T-helper 1 cell treated with Interleukin-12 subunit alpha and Interleukin-12 subunit beta and Interleukin-4 antibody, amounts not matched to agents 30 μg/mL and 1 μg/mL, for 36 hours (primary cell): ENCODE measurements around the gene CDK14.

Experiments
- H3K27ac Mint-ChIP-seq: one replicate; pipeline ENCODE4 v1.8.0; 2021; ENCODE audit warnings: mild to moderate bottlenecking, mixed read lengths
- H3K27me3 Mint-ChIP-seq: one replicate; pipeline ENCODE4 v1.8.0; 2021; ENCODE audit warnings: low read depth, mixed read lengths
- H3K36me3 Mint-ChIP-seq: one replicate; pipeline ENCODE4 v1.8.0; 2021; ENCODE audit warnings: low read depth, mixed read lengths
- H3K4me1 Mint-ChIP-seq: one replicate; pipeline ENCODE4 v1.8.0; 2021; ENCODE audit warnings: low read depth, mixed read lengths
- H3K4me3 Mint-ChIP-seq: one replicate; pipeline ENCODE4 v1.8.0; 2021; ENCODE audit warnings: mild to moderate bottlenecking, moderate library complexity, mixed read lengths
- H3K9me3 Mint-ChIP-seq: one replicate; pipeline ENCODE4 v1.8.0; 2021; ENCODE audit warnings: mixed read lengths

Gene CDK14

GRCh38 chr7:90607196-90607595 is 11.1 kb downstream of the CDK14 start:
- Mint-ChIP-seq H3K27ac (no peak overlapping the region), H3K36me3 (no peaks in the 10 kb centered on the region), H3K9me3 (no peaks in the 10 kb centered on the region), H3K4me1 (no peaks in the 10 kb centered on the region), H3K27me3 (no peaks in the 10 kb centered on the region), H3K4me3 (no peak overlapping the region)

GRCh38 chr7:90610105-90610504 is 14.0 kb downstream of the CDK14 start:
- no peak overlapping the region for H3K4me3 Mint-ChIP-seq
- H3K9me3 Mint-ChIP-seq = no peaks in the 10 kb centered on the region
- H3K27ac Mint-ChIP-seq = no peak overlapping the region
- H3K27me3 Mint-ChIP-seq = no peaks in the 10 kb centered on the region
- no peaks in the 10 kb centered on the region for H3K36me3 Mint-ChIP-seq
- H3K4me1 Mint-ChIP-seq = peaks cover 3% of the 10 kb centered on the region

- Mint-ChIP-seq H3K27ac (no peak overlapping the region), H3K4me1 (peaks cover 3% of the 10 kb centered on the region), H3K4me3 (no peak overlapping the region), H3K36me3 (no peaks in the 10 kb centered on the region), H3K27me3 (no peaks in the 10 kb centered on the region), H3K9me3 (no peaks in the 10 kb centered on the region)
Measured at GRCh38 chr7:90611115-90611514, 15.0 kb downstream of the CDK14 start.

- Mint-ChIP-seq H3K27ac (no peak overlapping the region), H3K27me3 (no peaks in the 10 kb centered on the region), H3K9me3 (no peaks in the 10 kb centered on the region), H3K36me3 (no peaks in the 10 kb centered on the region), H3K4me1 (peaks cover 3% of the 10 kb centered on the region), H3K4me3 (no peak overlapping the region)
Measured at GRCh38 chr7:90613088-90613498, 17.0 kb downstream of the CDK14 start.

GRCh38 chr7:90617442-90617841 is 21.3 kb downstream of the CDK14 start:
- no peak overlapping the region for H3K4me3 Mint-ChIP-seq
- no peak overlapping the region for H3K27ac Mint-ChIP-seq
- H3K27me3 Mint-ChIP-seq = no peaks in the 10 kb centered on the region
- no peaks in the 10 kb centered on the region for H3K9me3 Mint-ChIP-seq
- peaks cover 3% of the 10 kb centered on the region for H3K4me1 Mint-ChIP-seq
- no peaks in the 10 kb centered on the region for H3K36me3 Mint-ChIP-seq

- no peaks in the 10 kb centered on the region for H3K4me1 Mint-ChIP-seq
- H3K4me3 Mint-ChIP-seq = no peak overlapping the region
- H3K27me3 Mint-ChIP-seq = no peaks in the 10 kb centered on the region
- no peak overlapping the region for H3K27ac Mint-ChIP-seq
- H3K36me3 Mint-ChIP-seq = no peaks in the 10 kb centered on the region
- no peaks in the 10 kb centered on the region for H3K9me3 Mint-ChIP-seq
Measured at GRCh38 chr7:90618876-90619275, 22.8 kb downstream of the CDK14 start.

GRCh38 chr7:90621125-90621746 is 25.1 kb downstream of the CDK14 start:
- Mint-ChIP-seq H3K4me3 (no peak overlapping the region), H3K27me3 (no peaks in the 10 kb centered on the region), H3K36me3 (no peaks in the 10 kb centered on the region), H3K9me3 (no peaks in the 10 kb centered on the region), H3K27ac (no peak overlapping the region), H3K4me1 (no peaks in the 10 kb centered on the region)

- H3K36me3 Mint-ChIP-seq = no peaks in the 10 kb centered on the region
- no peaks in the 10 kb centered on the region for H3K4me1 Mint-ChIP-seq
- H3K4me3 Mint-ChIP-seq = no peak overlapping the region
- no peaks in the 10 kb centered on the region for H3K27me3 Mint-ChIP-seq
- no peak overlapping the region for H3K27ac Mint-ChIP-seq
- H3K9me3 Mint-ChIP-seq = no peaks in the 10 kb centered on the region
Measured at GRCh38 chr7:90621747-90622140, 25.6 kb downstream of the CDK14 start.

GRCh38 chr7:90622670-90623069 is 26.5 kb downstream of the CDK14 start:
- H3K4me3 Mint-ChIP-seq = no peak overlapping the region
- no peaks in the 10 kb centered on the region for H3K27me3 Mint-ChIP-seq
- no peaks in the 10 kb centered on the region for H3K4me1 Mint-ChIP-seq
- H3K9me3 Mint-ChIP-seq = no peaks in the 10 kb centered on the region
- H3K27ac Mint-ChIP-seq = no peak overlapping the region
- H3K36me3 Mint-ChIP-seq = no peaks in the 10 kb centered on the region

- Mint-ChIP-seq H3K4me1 (no peaks in the 10 kb centered on the region), H3K36me3 (no peaks in the 10 kb centered on the region), H3K4me3 (no peak overlapping the region), H3K27me3 (no peaks in the 10 kb centered on the region), H3K9me3 (no peaks in the 10 kb centered on the region), H3K27ac (no peak overlapping the region)
Measured at GRCh38 chr7:90624225-90624911, 28.2 kb downstream of the CDK14 start.

- no peaks in the 10 kb centered on the region for H3K36me3 Mint-ChIP-seq
- no peaks in the 10 kb centered on the region for H3K27me3 Mint-ChIP-seq
- no peaks in the 10 kb centered on the region for H3K9me3 Mint-ChIP-seq
- no peak overlapping the region for H3K4me3 Mint-ChIP-seq
- no peak overlapping the region for H3K27ac Mint-ChIP-seq
- H3K4me1 Mint-ChIP-seq = no peaks in the 10 kb centered on the region
Measured at GRCh38 chr7:90625051-90625450, 28.9 kb downstream of the CDK14 start.

GRCh38 chr7:90625562-90625961 is 29.4 kb downstream of the CDK14 start:
- no peak overlapping the region for H3K27ac Mint-ChIP-seq
- no peaks in the 10 kb centered on the region for H3K36me3 Mint-ChIP-seq
- no peaks in the 10 kb centered on the region for H3K4me1 Mint-ChIP-seq
- H3K9me3 Mint-ChIP-seq = no peaks in the 10 kb centered on the region
- H3K4me3 Mint-ChIP-seq = no peak overlapping the region
- no peaks in the 10 kb centered on the region for H3K27me3 Mint-ChIP-seq

- no peaks in the 10 kb centered on the region for H3K27me3 Mint-ChIP-seq
- no peaks in the 10 kb centered on the region for H3K36me3 Mint-ChIP-seq
Measured at GRCh38 chr7:90626013-90626412, 29.9 kb downstream of the CDK14 start.

GRCh38 chr7:90629297-90629918 is 33.3 kb downstream of the CDK14 start:
- no peaks in the 10 kb centered on the region for H3K36me3 Mint-ChIP-seq
- no peak overlapping the region for H3K4me3 Mint-ChIP-seq
- H3K27ac Mint-ChIP-seq = no peak overlapping the region
- no peaks in the 10 kb centered on the region for H3K27me3 Mint-ChIP-seq
- no peaks in the 10 kb centered on the region for H3K9me3 Mint-ChIP-seq
- no peaks in the 10 kb centered on the region for H3K4me1 Mint-ChIP-seq

More at GRCh38 chr7:90626013-90626412, 29.9 kb downstream of the CDK14 start:
- no peak overlapping the region for H3K4me3 Mint-ChIP-seq
- no peak overlapping the region for H3K27ac Mint-ChIP-seq
- H3K4me1 Mint-ChIP-seq = no peaks in the 10 kb centered on the region
- H3K9me3 Mint-ChIP-seq = no peaks in the 10 kb centered on the region

GRCh38 chr7:90631502-90631901 is 35.4 kb downstream of the CDK14 start:
- H3K9me3 Mint-ChIP-seq = no peaks in the 10 kb centered on the region
- no peaks in the 10 kb centered on the region for H3K4me1 Mint-ChIP-seq
- H3K27ac Mint-ChIP-seq = no peak overlapping the region
- no peaks in the 10 kb centered on the region for H3K36me3 Mint-ChIP-seq
- H3K27me3 Mint-ChIP-seq = no peaks in the 10 kb centered on the region
- no peak overlapping the region for H3K4me3 Mint-ChIP-seq
